Neuronal stem cell (in vitro differentiated cells): ENCODE results near the gene MICU1.

Source experiments
- DNase-seq: peaks from one replicate; pipeline ENCODE4 v3.0.0-alpha.2; 2013; ENCODE audit warnings: low spot score
- H2AFZ ChIP-seq: one replicate; pipeline ENCODE4 v1.6.1; 2013; ENCODE audit warnings: mild to moderate bottlenecking, low read length, inconsistent platforms
- H2AK5ac ChIP-seq: 2 replicates; pipeline ENCODE4 v1.6.1; 2013; ENCODE audit warnings: low read depth, mild to moderate bottlenecking, inconsistent platforms, low read length, moderate library complexity, mixed read lengths
- H2BK120ac ChIP-seq: 2 replicates; pipeline ENCODE4 v1.6.1; 2013; ENCODE audit warnings: low read depth, mild to moderate bottlenecking, inconsistent platforms, low read length, moderate library complexity, mixed read lengths
- H2BK12ac ChIP-seq: one replicate; pipeline ENCODE4 v1.6.1; 2013; ENCODE audit warnings: low read length, inconsistent platforms
- H2BK15ac ChIP-seq: 2 replicates; pipeline ENCODE4 v1.6.1; 2013; ENCODE audit warnings: mild to moderate bottlenecking, low read length, inconsistent platforms, mixed read lengths
- H2BK5ac ChIP-seq: one replicate; pipeline ENCODE4 v1.6.1; 2013; ENCODE audit warnings: inconsistent platforms, mild to moderate bottlenecking, low read length, moderate library complexity
- H3K14ac ChIP-seq: one replicate; pipeline ENCODE4 v1.6.1; 2013; ENCODE audit warnings: low read length, inconsistent platforms
- H3K18ac ChIP-seq: 2 replicates; pipeline ENCODE4 v1.6.1; 2013; ENCODE audit warnings: low read length, inconsistent platforms
- H3K23ac ChIP-seq: 2 replicates; pipeline ENCODE4 v1.6.1; 2013; ENCODE audit warnings: low read depth, mild to moderate bottlenecking, mixed read lengths, low read length, inconsistent platforms; ENCODE audit not compliant: poor library complexity
- H3K27ac ChIP-seq: replicated peaks from 3 replicates; pipeline ENCODE4 v1.5.1; 2013; ENCODE audit warnings: low read length, inconsistent platforms
- H3K27me3 ChIP-seq, 3 experiments: 2 replicates each; pipeline ENCODE4 v1.6.1; 2013; ENCODE audit warnings: low read length in 3 of 3, mild to moderate bottlenecking in 2 of 3, inconsistent platforms in 1 of 3, low read depth in 1 of 3, mixed read lengths in 1 of 3, moderate library complexity in 1 of 3; ENCODE audit not compliant: control insufficient read depth in 3 of 3, insufficient read depth in 3 of 3
- H3K36me3 ChIP-seq, 2 donors: replicated peaks in 1 of 2; 2 replicates each; pipeline ENCODE4 v1.6.1; 2013; ENCODE audit warnings: low read length in 2 of 2; ENCODE audit not compliant: control insufficient read depth in 2 of 2, insufficient read depth in 2 of 2
- H3K4ac ChIP-seq: 2 replicates; pipeline ENCODE4 v1.6.1; 2013; ENCODE audit warnings: inconsistent platforms, mild to moderate bottlenecking, low read length, moderate library complexity
- H3K4me1 ChIP-seq, 2 donors: 1 replicate in 1 of 2; 2 replicates in 1 of 2; pipeline ENCODE4 v1.6.1; 2013; ENCODE audit warnings: low read length in 2 of 2, low read depth in 1 of 2; ENCODE audit not compliant: control insufficient read depth in 2 of 2, insufficient read depth in 1 of 2
- H3K4me2 ChIP-seq: one replicate; pipeline ENCODE4 v1.6.1; 2013; ENCODE audit warnings: mild to moderate bottlenecking, low read length, inconsistent platforms; ENCODE audit not compliant: insufficient read depth, poor library complexity, severe bottlenecking
- H3K4me3 ChIP-seq, 2 donors: 2 replicates each; pipeline ENCODE4 v1.5.1; 2013; ENCODE audit warnings: low read length in 2 of 2, mild to moderate bottlenecking in 2 of 2, inconsistent platforms in 1 of 2, moderate library complexity in 1 of 2
- H3K79me1 ChIP-seq: one replicate; pipeline ENCODE4 v1.6.1; 2013; ENCODE audit warnings: low read depth, mild to moderate bottlenecking, inconsistent platforms, low read length, moderate library complexity
- H3K9ac ChIP-seq: one replicate; pipeline ENCODE4 v1.6.1; 2013; ENCODE audit warnings: mild to moderate bottlenecking, low read depth, low read length, inconsistent platforms; ENCODE audit not compliant: poor library complexity
- H3K9me3 ChIP-seq, 2 donors: replicated peaks in 1 of 2; 2 replicates each; pipeline versions ENCODE3 to v1.6.1; 2013; ENCODE audit warnings: low read length in 2 of 2, mild to moderate bottlenecking in 2 of 2, inconsistent platforms in 1 of 2, low read depth in 1 of 2, mixed read lengths in 1 of 2, moderate library complexity in 1 of 2; ENCODE audit not compliant: control insufficient read depth in 2 of 2, insufficient read depth in 1 of 2
- H4K8ac ChIP-seq: one replicate; pipeline ENCODE4 v1.6.1; 2013; ENCODE audit warnings: low read depth, mild to moderate bottlenecking, inconsistent platforms, low read length, moderate library complexity
- H4K91ac ChIP-seq: one replicate; pipeline ENCODE4 v1.6.1; 2013; ENCODE audit warnings: low read length, low read depth, mild to moderate bottlenecking, inconsistent platforms; ENCODE audit not compliant: poor library complexity
- WGBS, 2 donors: extraction: QIAGEN DNeasy Blood & Tissue Kit; methylation state at CpG; one replicate each; pipeline ENCODE4 v1.1.7; 2013; ENCODE audit warnings: missing lambda C conversion rate in 2 of 2, mixed read lengths in 1 of 2; ENCODE audit not compliant: insufficient read length in 2 of 2, insufficient replicate concordance in 1 of 2; ENCODE audit errors: extremely low coverage in 2 of 2; 5-methylcytosine and 5-hydroxymethylcytosine counted together

The MICU1 gene

DNA sequence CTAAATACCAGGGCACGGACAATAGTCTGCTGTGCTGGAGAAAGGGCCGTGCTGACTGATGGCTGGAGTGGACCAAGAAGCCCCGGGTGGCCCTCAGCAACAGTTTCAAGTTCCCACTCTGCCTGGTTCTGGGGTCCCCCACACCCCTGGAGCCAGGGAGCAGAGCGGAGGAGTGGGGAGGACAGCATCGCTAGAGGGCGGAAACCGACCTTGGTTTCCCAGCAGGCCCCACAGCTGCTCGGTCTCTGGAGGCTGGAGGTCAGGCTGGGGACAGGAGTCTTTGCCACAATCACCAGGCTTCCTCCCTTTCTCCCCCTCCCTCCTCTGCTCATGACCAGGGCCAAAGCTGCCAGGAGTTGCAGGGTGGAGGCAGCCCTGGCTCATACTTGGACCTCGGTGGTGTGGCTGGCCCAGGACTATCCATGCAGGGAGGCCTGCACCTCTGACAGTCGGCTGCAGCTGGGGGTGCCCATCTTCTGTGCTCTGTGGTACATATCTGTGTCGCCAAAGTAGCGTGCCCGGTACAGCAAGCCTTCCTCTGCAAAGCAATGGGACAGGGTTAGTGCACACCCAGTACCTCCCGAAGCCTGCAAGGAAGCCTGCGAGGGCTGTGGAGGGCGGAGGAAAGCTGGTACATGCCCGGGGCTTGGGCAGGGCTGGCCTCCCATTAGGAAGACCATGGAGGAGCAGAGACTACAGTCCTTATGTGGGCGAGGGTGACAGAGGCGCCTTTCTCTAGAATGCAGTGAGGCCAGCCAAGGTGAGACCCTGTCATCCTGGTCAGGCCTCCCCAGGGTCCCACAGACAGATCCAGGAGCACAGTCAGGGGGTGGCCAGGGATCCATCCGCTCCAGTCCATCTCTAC lies 290.3 kb downstream of the MICU1 start:
- no CpG with 5 or more reads among the region's 20 CpGs for WGBS, 2 donors
- Histone ChIP-seq H3K14ac (peak overlapping the region; percentile 32), H3K4me1 (peaks cover 40 to 49% of the 10 kb centered on the region in 2 donors), H2BK120ac (peak overlapping the region; percentile 88), H3K9me3 (no peaks in the 10 kb centered on the region), H3K27me3 (no peaks in the 10 kb centered on the region), H2BK5ac (peak overlapping the region; percentile 93), H4K8ac (peak overlapping the region; percentile 66), H3K9ac (no peak overlapping the region), H3K23ac (peak overlapping the region; percentile 87), H2AK5ac (peak overlapping the region; percentile 95), H3K4me3 (peak overlapping the region in 1 of 2 donors; percentile 4), H3K4ac (peak overlapping the region; percentile 70), H3K79me1 (no peaks in the 10 kb centered on the region), H2BK15ac (peak overlapping the region; percentile 90), H2AFZ (peak overlapping the region; percentile 68), H3K4me2 (no peak overlapping the region), H3K27ac (peak overlapping the region; percentile 59), H3K18ac (peak overlapping the region; percentile 97), H3K36me3 (peaks cover 23 to 64% of the 10 kb centered on the region in 2 donors), H4K91ac (peak overlapping the region; percentile 38), H2BK12ac (peak overlapping the region; percentile 96)
- no peak for DNase-seq

DNA sequence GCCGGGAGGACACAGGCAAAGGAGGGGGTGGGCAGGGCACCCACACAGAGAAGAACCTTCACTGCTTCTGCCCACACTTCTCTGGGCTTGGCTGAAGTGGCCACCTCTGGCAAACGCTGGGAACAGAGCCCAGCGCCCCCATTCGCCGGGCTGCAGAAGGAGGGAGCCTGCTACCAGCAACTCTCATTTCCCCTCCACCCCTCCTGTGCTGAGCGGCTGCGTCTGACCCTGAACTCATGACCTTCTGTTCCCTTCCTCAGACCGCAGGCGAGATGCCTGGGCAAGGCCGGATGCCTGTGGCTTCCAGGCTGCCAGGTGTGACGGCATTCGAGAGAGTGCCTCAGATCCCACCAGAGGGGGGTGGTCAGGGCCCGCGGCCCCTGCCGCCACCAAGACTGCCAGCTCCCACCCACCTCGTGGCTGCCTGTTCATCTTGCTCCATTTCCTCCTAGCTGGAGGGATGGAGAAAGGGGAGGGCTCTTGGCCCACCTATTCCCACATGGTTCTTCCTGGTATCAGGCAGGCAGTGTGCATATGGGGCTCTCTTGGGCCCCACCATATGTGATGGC lies 291.0 kb downstream of the MICU1 start:
- DNase-seq = no peak
- Histone ChIP-seq H3K4ac (no peak overlapping the region), H3K23ac (peak overlapping the region; percentile 48), H3K4me2 (no peak overlapping the region), H4K8ac (peak overlapping the region; percentile 19), H2BK120ac (peak overlapping the region; percentile 88), H2BK12ac (peak overlapping the region; percentile 96), H3K4me3 (peak overlapping the region in 1 of 2 donors; percentile 23), H3K27me3 (no peaks in the 10 kb centered on the region), H3K79me1 (no peaks in the 10 kb centered on the region), H3K9me3 (no peaks in the 10 kb centered on the region), H2BK15ac (peak overlapping the region; percentile 90), H4K91ac (peak overlapping the region; percentile 65), H2AK5ac (peak overlapping the region; percentile 95), H3K14ac (no peak overlapping the region), H3K18ac (peak overlapping the region; percentile 97), H3K4me1 (peaks cover 40 to 49% of the 10 kb centered on the region in 2 donors), H3K27ac (peak overlapping the region; percentile 59), H3K36me3 (peaks cover 21 to 57% of the 10 kb centered on the region in 2 donors), H3K9ac (peak overlapping the region; percentile 38), H2AFZ (peak overlapping the region; percentile 68), H2BK5ac (peak overlapping the region; percentile 93)
- no CpG with 5 or more reads among the region's 16 CpGs for WGBS, 2 donors

DNA sequence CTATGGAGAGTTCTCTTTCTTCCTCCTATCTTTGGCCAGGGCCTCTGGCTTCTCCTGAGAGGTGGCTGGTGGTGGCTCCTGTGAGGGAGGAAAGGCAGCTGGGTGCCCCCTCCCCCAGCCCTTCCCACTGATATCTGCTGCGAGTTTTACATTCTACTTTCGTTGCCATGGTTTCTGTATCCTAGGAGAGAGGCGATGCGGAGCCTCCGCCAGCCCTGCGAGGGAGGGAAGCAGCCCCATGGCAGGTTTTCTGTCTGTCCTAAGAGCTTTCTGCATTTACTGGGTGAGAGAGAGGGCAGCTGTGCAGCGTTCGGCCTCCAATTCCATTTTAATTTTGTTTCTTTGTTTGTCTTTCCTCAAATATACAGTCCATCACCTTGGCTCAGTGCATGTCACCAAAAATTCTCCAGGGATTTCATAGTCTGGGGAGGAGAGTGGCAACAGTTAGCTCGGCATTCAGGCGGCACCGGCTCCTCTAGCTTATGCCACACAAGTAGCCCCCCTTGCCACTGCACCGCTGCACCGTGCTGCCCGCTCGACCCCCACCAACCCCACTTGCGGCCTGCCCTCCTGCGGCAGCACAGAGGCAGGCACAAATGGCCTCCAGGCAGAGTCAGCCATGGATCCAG lies 291.6 kb downstream of the MICU1 start:
- H3K9me3 ChIP-seq = no peaks in the 10 kb centered on the region
- H4K91ac ChIP-seq = peak overlapping the region; percentile 65
- WGBS, 2 donors = no CpG with 5 or more reads among the region's 17 CpGs
- peak overlapping the region; percentile 38 for H3K9ac ChIP-seq
- peak overlapping the region; percentile 96 for H2BK12ac ChIP-seq
- peak overlapping the region; percentile 19 for H4K8ac ChIP-seq
- H3K14ac ChIP-seq = no peak overlapping the region
- H3K23ac ChIP-seq = peak overlapping the region; percentile 48
- peak overlapping the region; percentile 93 for H2BK5ac ChIP-seq
- peak overlapping the region; percentile 88 for H2BK120ac ChIP-seq
- H3K4me3 ChIP-seq = peak overlapping the region in 1 of 2 donors; percentile 23
- H3K18ac ChIP-seq = peak overlapping the region; percentile 97
- H2AK5ac ChIP-seq = peak overlapping the region; percentile 95
- no peaks in the 10 kb centered on the region for H3K79me1 ChIP-seq
- H3K4me1 ChIP-seq = peaks cover 44 to 51% of the 10 kb centered on the region in 2 donors
- peak overlapping the region; percentile 37 for H3K4me2 ChIP-seq
- peak overlapping the region; percentile 59 for H3K27ac ChIP-seq
- H2AFZ ChIP-seq = peak overlapping the region; percentile 68
- H3K36me3 ChIP-seq = peaks cover 21 to 52% of the 10 kb centered on the region in 2 donors
- DNase-seq = peak; percentile 77
- no peaks in the 10 kb centered on the region for H3K27me3 ChIP-seq
- H2BK15ac ChIP-seq = peak overlapping the region; percentile 69
- no peak overlapping the region for H3K4ac ChIP-seq
